Stimulated activated CD4-positive, alpha-beta T cell treated with anti-CD3 and anti-CD28 coated beads, Interleukin-2, amount 100 ng/mL, for 48 hours (primary cell): ENCODE results near the gene NDUFV3.
"Not testable (repeated sequence)": the region's sequence is repeated elsewhere in the genome, so short reads cannot be mapped to it uniquely, and the experiment has no call there.

ENCODE experiments used
- DNase-seq, 2 donors: peaks; one replicate each; pipeline ENCODE4 v3.0.0-alpha.2; 2020

The NDUFV3 gene

DNA sequence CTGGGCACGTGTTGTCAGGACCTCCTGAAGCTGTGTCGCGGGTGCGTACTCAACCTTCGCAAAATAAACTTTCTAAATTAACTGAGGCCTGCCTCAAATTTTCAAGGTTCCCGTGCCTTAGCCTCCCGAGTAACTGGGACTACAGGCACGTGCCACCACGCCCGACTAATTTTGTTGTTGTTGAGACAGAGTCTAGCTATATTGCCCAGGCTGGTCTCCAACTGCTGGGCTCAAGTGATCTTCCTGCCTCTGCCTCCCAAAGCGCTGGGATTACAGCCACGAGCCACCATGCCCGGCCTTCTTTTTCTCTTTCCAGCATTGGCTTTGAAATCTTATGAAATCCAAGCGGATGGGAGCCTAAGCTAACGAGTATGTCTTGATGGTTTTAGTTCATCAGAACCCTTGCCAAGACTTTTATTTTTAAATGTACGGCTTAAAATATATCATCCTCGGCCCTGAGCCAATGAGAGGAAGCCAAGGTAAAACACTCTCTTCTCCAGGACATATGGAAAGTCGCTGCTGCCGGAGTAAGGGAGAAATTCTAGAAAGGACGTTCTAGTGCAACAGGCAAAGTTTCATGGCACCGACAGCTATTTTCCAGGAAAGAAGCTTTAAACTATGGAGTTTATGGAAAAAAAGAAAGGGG lies 45.0 kb downstream of the NDUFV3 start:
- DNase-seq: no peak

GRCh38 chr21:42938606-42938995 lies 45.5 kb downstream of the NDUFV3 start:
- not testable (repeated sequence) for DNase-seq

DNA sequence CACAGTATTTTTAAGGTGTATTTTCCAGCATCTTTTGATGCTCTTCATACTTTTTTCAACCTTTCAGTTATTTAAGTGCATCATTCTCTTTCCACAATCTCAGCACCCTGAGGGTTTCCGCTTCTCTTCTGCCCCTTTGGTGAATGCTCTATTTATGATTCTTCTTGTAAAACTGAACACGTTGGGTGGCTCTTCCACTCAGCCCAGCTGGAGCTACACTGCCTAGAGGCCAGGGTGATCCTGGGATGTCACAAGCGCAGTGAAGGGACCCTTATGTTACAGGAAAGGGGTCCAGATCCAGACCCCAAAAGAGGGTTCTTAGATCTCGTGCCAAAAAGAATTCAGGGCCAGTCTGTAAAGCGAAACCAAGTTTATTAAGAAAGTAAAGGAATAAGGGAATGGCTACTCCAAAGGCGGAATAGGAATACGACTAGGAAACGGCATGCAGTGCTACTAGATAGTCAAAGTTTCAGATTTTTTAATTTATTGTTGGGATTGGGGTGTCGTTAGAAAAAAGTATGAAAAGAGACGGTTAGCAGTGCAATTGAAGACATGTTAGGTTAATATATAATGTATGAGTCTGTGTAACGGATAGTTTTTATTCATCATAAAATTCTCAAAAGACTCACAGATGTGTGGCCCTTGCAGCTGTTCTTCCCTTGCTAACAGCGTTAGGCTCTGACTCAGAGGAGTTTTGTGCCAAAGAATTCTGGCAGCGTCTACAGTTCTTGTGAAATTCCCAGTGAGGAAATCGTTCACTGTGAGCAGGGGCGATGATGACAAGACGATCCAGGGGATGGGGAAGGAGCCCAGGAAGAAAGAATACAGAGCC lies 46.7 kb downstream of the NDUFV3 start:
- no peak for DNase-seq

- DNase-seq: no peak
These were observed 48.6 kb downstream of the NDUFV3 start for GRCh38 chr21:42941696-42942085.

DNA sequence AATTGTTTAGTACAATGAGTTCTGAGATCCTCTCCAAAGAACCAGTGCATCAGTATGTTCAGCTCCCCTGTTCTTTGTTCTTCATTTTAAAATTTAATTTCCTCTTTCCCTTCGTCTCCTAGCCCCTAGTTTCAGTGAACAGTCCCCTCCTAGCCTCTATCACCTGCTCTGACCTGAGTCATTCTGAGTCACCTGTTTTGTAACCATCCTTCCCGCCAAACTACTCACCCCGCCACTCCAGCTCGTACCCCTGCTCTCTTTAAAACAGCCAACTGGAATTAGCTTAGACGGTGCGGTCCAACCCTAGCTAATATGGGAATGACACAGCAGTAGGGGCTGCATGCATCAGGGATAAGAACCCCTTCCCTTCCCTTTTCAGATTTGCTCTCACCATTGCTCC lies 49.1 kb downstream of the NDUFV3 start:
- no peak for DNase-seq

- not testable (repeated sequence) for DNase-seq
These were observed 56.1 kb downstream of the NDUFV3 start for GRCh38 chr21:42949094-42949755.

GRCh38 chr21:42951193-42951592 lies 58.1 kb downstream of the NDUFV3 start:
- DNase-seq: not testable (repeated sequence)

DNA sequence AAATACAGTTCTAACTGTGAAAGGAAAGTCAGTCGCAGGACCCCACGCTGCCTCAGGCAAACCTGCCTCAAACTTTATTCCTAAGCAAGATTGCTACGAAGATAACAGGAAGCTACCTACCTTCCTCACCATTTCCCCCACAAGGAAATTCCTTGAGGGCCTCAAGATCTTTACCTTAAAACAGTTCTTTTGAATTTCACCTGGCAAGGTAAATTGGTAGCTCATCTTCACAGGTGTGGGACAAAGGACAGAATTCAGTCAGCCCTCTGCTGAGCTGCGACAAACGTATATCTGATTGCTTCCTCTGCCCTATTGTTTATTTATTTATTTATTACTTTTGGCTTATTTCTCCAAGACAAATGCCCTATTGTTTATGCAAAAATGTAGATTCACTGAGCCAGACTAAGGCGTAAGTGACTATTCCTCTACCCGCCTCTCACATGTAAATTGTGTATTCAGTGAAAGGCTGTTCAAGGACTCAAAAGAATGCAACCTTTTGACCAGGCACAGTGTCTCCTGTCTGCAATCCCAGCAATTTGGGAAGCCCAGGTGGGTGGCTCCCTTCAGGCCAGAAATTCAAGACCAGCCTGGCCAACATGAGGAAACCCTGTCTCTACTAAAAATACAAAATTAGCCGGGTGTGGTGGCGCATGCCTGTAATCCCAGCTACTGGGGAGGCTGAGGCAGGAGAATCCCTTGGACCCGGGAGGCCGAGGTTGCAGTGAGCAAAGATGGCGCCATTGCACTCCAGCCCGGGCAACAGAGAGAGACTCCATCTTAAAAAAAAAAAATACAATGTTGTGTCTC lies 63.9 kb downstream of the NDUFV3 start:
- no peak for DNase-seq

DNA sequence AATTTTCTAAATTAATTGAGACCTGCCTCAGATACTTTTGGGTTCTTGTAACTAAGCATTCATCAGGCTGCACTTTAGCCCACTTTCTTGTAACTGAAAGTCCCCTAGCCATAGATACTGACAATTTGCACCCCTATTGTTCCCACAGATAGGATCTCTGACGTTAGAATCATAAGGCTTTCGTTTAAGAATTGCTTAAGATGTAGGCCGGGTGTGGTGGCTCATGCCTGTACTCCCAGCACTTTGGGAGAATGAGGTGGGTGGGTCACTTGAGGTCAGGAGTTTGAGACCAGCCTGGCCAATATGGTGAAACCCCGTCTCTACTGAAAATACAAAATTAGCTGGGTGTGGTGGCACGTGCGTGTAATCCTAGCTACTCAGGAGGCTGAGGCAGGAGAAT lies 65.0 kb downstream of the NDUFV3 start:
- DNase-seq: not testable (repeated sequence)

- no peak for DNase-seq
These were observed 66.6 kb downstream of the NDUFV3 start for GRCh38 chr21:42959728-42960127.

- no peak for DNase-seq
These were observed 69.4 kb downstream of the NDUFV3 start for GRCh38 chr21:42962380-42963007.
